Stimulated activated naive B cell treated with anti-CD40 and anti-IgM and Interleukin-4, amounts not matched to agents 10 μg/mL and 1 μg/mL and 100 μg/mL, for 72 hours (primary cell): ENCODE measurements around the gene ENOSF1.
"Not testable (repeated sequence)": the region's sequence is repeated elsewhere in the genome, so short reads cannot be mapped to it uniquely, and the experiment has no call there.

Experiments
- ATAC-seq, 2 donors: fragments of 150-1000 bp; cut with Tn5 transposase; replicated peaks; 2 replicates each; pipeline ENCODE4 v1.10.0; 2021; ENCODE audit warnings: moderate library complexity in 1 of 2
- DNase-seq: peaks from one replicate; pipeline ENCODE4 v3.0.0; 2021
- H3K27ac Mint-ChIP-seq: one replicate; pipeline ENCODE4 v1.8.0; 2022; ENCODE audit warnings: mild to moderate bottlenecking, mixed read lengths
- H3K27me3 Mint-ChIP-seq, 2 donors: one replicate each; pipeline ENCODE4 v1.8.0; 2022; ENCODE audit warnings: mixed read lengths in 2 of 2
- H3K36me3 Mint-ChIP-seq, 2 donors: one replicate each; pipeline ENCODE4 v1.8.0; 2022; ENCODE audit warnings: mixed read lengths in 2 of 2, mild to moderate bottlenecking in 1 of 2
- H3K4me1 Mint-ChIP-seq, 2 donors: one replicate each; pipeline ENCODE4 v1.8.0; 2022; ENCODE audit warnings: mixed read lengths in 2 of 2, mild to moderate bottlenecking in 1 of 2
- H3K4me3 Mint-ChIP-seq, 2 donors: one replicate each; pipeline ENCODE4 v1.8.0; 2022; ENCODE audit warnings: mild to moderate bottlenecking in 2 of 2, mixed read lengths in 2 of 2, moderate library complexity in 1 of 2
- H3K9me3 Mint-ChIP-seq, 2 donors: one replicate each; pipeline ENCODE4 v1.8.0; 2022; ENCODE audit warnings: mixed read lengths in 2 of 2, mild to moderate bottlenecking in 1 of 2

ENOSF1 gene

DNA sequence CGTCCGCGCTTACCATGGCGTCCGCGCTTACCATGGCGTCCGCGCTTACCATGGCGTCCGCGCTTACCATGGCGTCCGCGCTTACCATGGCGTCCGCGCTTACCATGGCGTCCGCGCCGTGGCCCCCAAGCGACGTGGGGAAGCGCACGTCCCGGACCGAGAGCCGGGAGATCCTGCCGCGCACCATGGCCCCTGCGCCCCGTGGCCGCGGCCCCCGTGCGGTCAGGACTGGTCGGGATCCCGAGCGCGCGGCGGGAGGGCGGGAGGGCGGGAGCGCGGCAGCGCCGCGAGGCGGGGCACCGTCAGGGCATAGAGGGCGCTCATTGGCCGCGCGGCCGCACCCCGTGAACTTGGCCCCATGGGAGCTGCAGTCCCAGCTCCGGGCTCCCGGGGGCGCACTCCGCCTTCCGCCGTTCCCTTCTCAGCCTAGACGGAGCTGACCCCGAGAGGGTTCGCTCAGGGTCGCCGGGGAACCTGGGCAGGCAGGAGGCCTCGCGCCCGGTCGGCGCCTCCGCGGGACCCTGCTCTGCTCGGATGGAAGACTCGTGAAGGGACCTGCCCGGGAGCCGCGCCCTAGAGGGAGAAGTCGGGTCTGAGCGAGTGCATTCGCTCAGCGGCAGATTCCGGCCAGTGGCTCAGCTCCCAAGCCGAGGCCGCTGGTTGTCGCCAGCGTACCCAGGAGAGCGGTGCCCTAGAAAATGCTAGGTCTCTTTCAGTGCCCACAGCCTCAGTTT is at the start of gene ENOSF1:
Gene ENOSF1 (minus strand): TSS at position 230 of the 734 bp plus-strand sequence. CDS start 43 bp downstream, at position 187.
- peaks cover 4 to 11% of the 10 kb centered on the region in 2 donors for H3K4me1 Mint-ChIP-seq
- H3K27me3 Mint-ChIP-seq, result peaks cover 16 to 32% of the 10 kb centered on the region in 2 donors
- H3K36me3 Mint-ChIP-seq, result peaks cover 3 to 8% of the 10 kb centered on the region in 2 donors
- H3K9me3 Mint-ChIP-seq, result no peaks in the 10 kb centered on the region
- DNase-seq, result peak; percentile 49
- H3K27ac Mint-ChIP-seq, result peak within 1 kb of the TSS; percentile 65
- peak within 1 kb of the TSS; percentile 81 to 82 for H3K4me3 Mint-ChIP-seq
- ATAC-seq, result peak; percentile 78 to 83

GRCh38 chr18:759864-760263 is 47.4 kb upstream of the ENOSF1 start:
- H3K36me3 Mint-ChIP-seq, ATAC-seq, H3K27ac Mint-ChIP-seq, H3K4me1 Mint-ChIP-seq, H3K4me3 Mint-ChIP-seq, DNase-seq, H3K9me3 Mint-ChIP-seq: not testable (repeated sequence)
- peaks cover 10 to 13% of the 10 kb centered on the region in 2 donors for H3K27me3 Mint-ChIP-seq

GRCh38 chr18:755506-755905 is 43.1 kb upstream of the ENOSF1 start:
- ATAC-seq, result no peak
- no peak for DNase-seq
- H3K9me3 Mint-ChIP-seq, result no peaks in the 10 kb centered on the region
- H3K27me3 Mint-ChIP-seq, result peaks cover 4 to 6% of the 10 kb centered on the region in 2 donors
- no peak overlapping the region for H3K27ac Mint-ChIP-seq
- no peak overlapping the region for H3K4me3 Mint-ChIP-seq
- H3K36me3 Mint-ChIP-seq, result no peaks in the 10 kb centered on the region
- no peaks in the 10 kb centered on the region for H3K4me1 Mint-ChIP-seq

- H3K9me3 Mint-ChIP-seq, result no peaks in the 10 kb centered on the region
- no peaks in the 10 kb centered on the region for H3K36me3 Mint-ChIP-seq
- peaks cover 4 to 6% of the 10 kb centered on the region in 2 donors for H3K27me3 Mint-ChIP-seq
- no peak overlapping the region for H3K4me3 Mint-ChIP-seq
- no peaks in the 10 kb centered on the region for H3K4me1 Mint-ChIP-seq
- ATAC-seq (no peak), DNase-seq (no peak)
- no peak overlapping the region for H3K27ac Mint-ChIP-seq
These were observed 42.2 kb upstream of the ENOSF1 start for GRCh38 chr18:754656-755055.

- ATAC-seq (no peak), DNase-seq (no peak)
- H3K27me3 Mint-ChIP-seq, result no peaks in the 10 kb centered on the region
- no peak overlapping the region for H3K27ac Mint-ChIP-seq
- no peaks in the 10 kb centered on the region for H3K9me3 Mint-ChIP-seq
- H3K4me3 Mint-ChIP-seq, result no peak overlapping the region
- no peaks in the 10 kb centered on the region for H3K36me3 Mint-ChIP-seq
- H3K4me1 Mint-ChIP-seq, result no peaks in the 10 kb centered on the region
These were observed 38.0 kb upstream of the ENOSF1 start for GRCh38 chr18:750456-750855.

DNA sequence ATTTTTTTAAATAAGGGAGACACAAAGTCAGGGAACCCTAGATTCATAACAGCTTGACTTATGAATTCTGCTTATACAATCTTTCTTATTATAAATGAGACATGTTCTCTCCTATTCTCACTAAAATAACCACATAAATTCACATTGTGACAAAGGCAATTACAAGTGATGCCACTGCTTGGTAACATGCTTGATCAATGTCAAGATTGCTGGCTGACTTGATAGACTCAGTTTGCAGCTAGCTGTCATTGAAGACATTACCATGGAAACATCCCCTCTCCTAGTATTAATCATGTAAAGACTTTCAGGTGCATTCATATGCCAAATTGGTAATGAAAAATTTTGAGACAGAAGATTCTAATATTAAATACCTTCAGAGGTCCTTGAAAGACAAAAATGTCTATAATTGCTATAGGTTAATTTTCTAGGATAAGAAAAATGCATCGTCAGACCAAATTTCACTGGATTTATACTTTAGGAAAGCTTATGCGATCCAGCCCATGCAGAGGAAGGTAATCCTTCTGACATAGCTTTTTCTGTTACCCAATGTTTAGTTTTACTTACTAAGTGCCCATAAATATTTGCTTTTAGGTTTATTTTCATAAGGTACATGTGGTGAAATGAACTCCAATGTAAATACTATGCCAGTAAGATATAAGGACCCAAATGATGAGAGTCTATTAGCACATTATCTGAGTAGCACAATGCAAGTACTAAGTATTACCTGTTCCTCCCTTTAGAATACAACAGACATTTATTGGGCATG is 32.6 kb upstream of the ENOSF1 start:
- ATAC-seq (no peak), DNase-seq (no peak)
- H3K27ac Mint-ChIP-seq, result no peak overlapping the region
- peaks cover 0 to 4% of the 10 kb centered on the region in 2 donors for H3K27me3 Mint-ChIP-seq
- H3K9me3 Mint-ChIP-seq, result no peaks in the 10 kb centered on the region
- H3K36me3 Mint-ChIP-seq, result no peaks in the 10 kb centered on the region
- no peaks in the 10 kb centered on the region for H3K4me1 Mint-ChIP-seq
- H3K4me3 Mint-ChIP-seq, result no peak overlapping the region

- Mint-ChIP-seq H3K4me3 (no peak overlapping the region), H3K36me3 (no peaks in the 10 kb centered on the region), H3K9me3 (no peaks in the 10 kb centered on the region), H3K27me3 (peaks cover 0 to 4% of the 10 kb centered on the region in 2 donors), H3K4me1 (no peaks in the 10 kb centered on the region), H3K27ac (no peak overlapping the region)
- ATAC-seq, result peak; percentile 69 to 80
- DNase-seq, result no peak
These were observed 29.6 kb upstream of the ENOSF1 start for GRCh38 chr18:741931-742512.

DNA sequence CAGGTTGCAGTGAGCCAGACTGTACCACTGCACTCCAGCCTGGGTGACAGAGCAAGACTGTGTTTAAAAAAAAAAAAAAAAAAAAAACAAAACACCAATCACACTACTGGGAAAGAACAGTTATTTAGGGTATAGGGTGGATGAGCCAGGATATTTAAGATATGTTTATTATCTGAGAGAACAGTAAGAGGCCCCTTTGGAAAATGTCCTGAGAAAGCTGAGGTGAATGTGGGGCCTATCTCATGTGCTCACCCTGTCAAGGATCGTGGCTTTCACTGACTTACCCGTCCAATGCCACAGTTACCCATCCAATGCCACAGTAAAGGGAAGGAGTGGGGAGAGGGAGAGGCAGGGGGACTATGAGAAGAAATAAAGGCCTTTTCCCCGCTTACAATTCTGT is 19.9 kb upstream of the ENOSF1 start:
- Mint-ChIP-seq H3K4me3 (no peak overlapping the region), H3K27me3 (peaks cover 3 to 4% of the 10 kb centered on the region in 2 donors), H3K4me1 (no peaks in the 10 kb centered on the region), H3K27ac (no peak overlapping the region), H3K36me3 (no peaks in the 10 kb centered on the region), H3K9me3 (no peaks in the 10 kb centered on the region)
- DNase-seq (no peak), ATAC-seq (no peak)

GRCh38 chr18:731185-731584 is 18.8 kb upstream of the ENOSF1 start:
- Mint-ChIP-seq H3K27ac (no peak overlapping the region), H3K4me1 (no peaks in the 10 kb centered on the region), H3K4me3 (no peak overlapping the region), H3K9me3 (no peaks in the 10 kb centered on the region), H3K36me3 (no peaks in the 10 kb centered on the region), H3K27me3 (peaks cover 3 to 4% of the 10 kb centered on the region in 2 donors)
- ATAC-seq (no peak), DNase-seq (no peak)

DNA sequence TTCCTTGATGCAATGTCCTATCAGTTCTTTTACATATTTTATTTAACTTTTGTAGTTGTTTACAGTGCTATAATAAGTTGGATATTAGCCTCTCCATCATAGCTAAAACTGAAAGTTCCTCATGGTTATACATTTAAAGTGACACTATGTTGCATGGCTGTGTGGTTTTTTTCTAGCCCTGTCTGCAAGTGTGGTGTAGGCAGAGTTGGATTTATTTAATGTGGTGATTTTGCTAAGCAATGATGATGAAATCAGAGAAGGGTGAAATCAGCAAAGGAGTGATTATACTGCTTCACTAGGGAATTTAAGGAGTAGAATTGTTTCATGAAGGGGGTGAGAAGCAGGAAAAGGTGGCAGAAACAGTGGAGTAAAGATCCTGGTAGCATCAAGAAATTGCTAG is 18.3 kb upstream of the ENOSF1 start:
- H3K4me1 Mint-ChIP-seq, result no peaks in the 10 kb centered on the region
- DNase-seq, result no peak
- H3K4me3 Mint-ChIP-seq, result no peak overlapping the region
- H3K36me3 Mint-ChIP-seq, result no peaks in the 10 kb centered on the region
- ATAC-seq, result no peak
- H3K27ac Mint-ChIP-seq, result no peak overlapping the region
- H3K9me3 Mint-ChIP-seq, result no peaks in the 10 kb centered on the region
- H3K27me3 Mint-ChIP-seq, result peaks cover 3 to 4% of the 10 kb centered on the region in 2 donors

DNA sequence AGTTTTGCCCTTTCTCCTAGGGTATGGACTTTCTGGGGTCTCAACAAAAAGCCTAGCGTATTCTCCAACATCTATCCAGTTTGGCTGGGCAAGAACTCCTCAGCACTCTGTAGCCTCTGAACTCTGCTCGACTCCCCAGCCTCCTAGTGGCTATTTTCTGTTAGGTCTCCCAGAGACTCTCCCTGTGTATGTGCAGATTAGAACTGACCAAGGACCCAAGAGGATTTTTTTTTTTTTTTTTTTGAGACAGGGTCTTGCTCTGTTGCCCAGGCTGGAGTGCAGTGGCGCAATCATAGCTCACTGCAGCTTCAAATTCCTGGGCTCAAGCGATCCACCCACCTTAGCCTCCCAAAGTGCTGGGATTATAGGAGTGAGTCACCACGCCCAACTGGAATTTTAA is 17.7 kb upstream of the ENOSF1 start:
- not testable (repeated sequence) for H3K4me1 Mint-ChIP-seq, H3K4me3 Mint-ChIP-seq, H3K36me3 Mint-ChIP-seq, DNase-seq, ATAC-seq, H3K27me3 Mint-ChIP-seq, H3K9me3 Mint-ChIP-seq, H3K27ac Mint-ChIP-seq

DNA sequence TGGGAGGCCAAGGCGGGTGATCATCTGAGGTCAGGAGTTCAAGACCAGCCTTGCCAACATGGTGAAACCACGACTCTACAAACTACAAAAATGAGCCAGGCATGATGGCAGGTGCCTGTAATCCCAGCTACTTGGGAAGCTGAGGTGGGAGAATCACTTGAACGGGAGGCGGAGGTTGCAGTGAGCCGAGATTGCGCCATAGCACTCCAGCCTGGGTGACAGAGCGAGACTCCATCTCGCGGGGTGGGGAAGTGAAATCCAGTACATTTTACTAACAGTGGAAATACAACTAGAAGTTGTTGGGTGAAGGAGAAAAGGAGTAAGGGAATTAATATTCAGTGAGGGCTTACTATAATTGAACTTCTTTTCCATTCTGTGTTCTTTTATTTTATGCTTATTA is 13.2 kb upstream of the ENOSF1 start:
- H3K36me3 Mint-ChIP-seq, result no peaks in the 10 kb centered on the region
- no peaks in the 10 kb centered on the region for H3K4me1 Mint-ChIP-seq
- DNase-seq (no peak), ATAC-seq (no peak)
- peaks cover under 1 to 4% of the 10 kb centered on the region in 2 donors for H3K27me3 Mint-ChIP-seq
- H3K9me3 Mint-ChIP-seq, result no peaks in the 10 kb centered on the region
- no peak overlapping the region for H3K4me3 Mint-ChIP-seq
- no peak overlapping the region for H3K27ac Mint-ChIP-seq

DNA sequence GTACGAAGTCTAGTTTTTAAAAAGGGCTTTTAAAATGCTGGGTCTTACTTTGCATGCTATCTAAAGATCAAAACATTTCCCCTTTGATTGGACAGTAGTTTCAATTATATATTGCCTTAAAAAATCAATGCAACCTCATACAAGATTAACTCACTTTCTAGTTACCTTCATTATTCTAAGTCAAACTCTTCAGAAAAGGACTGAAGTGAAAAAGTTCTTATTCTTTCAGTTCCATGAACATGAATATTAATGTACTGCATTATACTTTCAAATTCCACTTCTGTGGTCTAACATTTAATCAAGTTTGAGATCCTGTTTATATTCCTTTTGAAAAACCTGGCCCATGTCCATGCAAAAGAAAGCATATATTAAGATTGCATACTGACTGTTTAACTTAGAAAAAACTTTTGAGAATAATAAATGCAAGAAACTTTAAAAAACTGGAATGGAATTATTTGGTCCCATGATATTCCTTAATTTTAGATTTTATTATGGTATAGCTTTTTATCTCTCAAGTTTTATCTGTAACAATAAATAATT is 11.2 kb upstream of the ENOSF1 start:
- H3K4me1 Mint-ChIP-seq, result no peaks in the 10 kb centered on the region
- no peaks in the 10 kb centered on the region for H3K9me3 Mint-ChIP-seq
- H3K27ac Mint-ChIP-seq, result no peak overlapping the region
- no peak for DNase-seq
- H3K4me3 Mint-ChIP-seq, result no peak overlapping the region
- no peaks in the 10 kb centered on the region for H3K36me3 Mint-ChIP-seq
- no peaks in the 10 kb centered on the region for H3K27me3 Mint-ChIP-seq
- ATAC-seq, result no peak

GRCh38 chr18:717003-717402 is 4.6 kb upstream of the ENOSF1 start:
- DNase-seq (no peak), ATAC-seq (no peak)
- H3K27me3 Mint-ChIP-seq, result peaks cover 0 to 6% of the 10 kb centered on the region in 2 donors
- H3K9me3 Mint-ChIP-seq, result no peaks in the 10 kb centered on the region
- peaks cover 0 to under 1% of the 10 kb centered on the region in 2 donors for H3K4me1 Mint-ChIP-seq
- H3K36me3 Mint-ChIP-seq, result no peaks in the 10 kb centered on the region
- no peak overlapping the region for H3K4me3 Mint-ChIP-seq
- H3K27ac Mint-ChIP-seq, result no peak overlapping the region
